Vagina (tissue), 2 donors: ENCODE data around the gene RGPD4.
"Not testable (repeated sequence)": the region's sequence is repeated elsewhere in the genome, so short reads cannot be mapped to it uniquely, and the experiment has no call there.

Source experiments
- CTCF ChIP-seq, 3 experiments: fragments of 450-650 bp in 2 of 3; fragments of 200-600 bp in 1 of 3; sonication (generic) in 1 of 3; IDR thresholded peaks; one replicate each; pipeline ENCODE4 v1.5.1; 2017 to 2019; ENCODE audit warnings: antibody characterized with exemption in 3 of 3, mild to moderate bottlenecking in 2 of 3, moderate library complexity in 2 of 3
- POLR2A ChIP-seq, 2 donors: fragments of 450-650 bp; IDR thresholded peaks; one replicate each; pipeline ENCODE4 v1.6.1; 2017; ENCODE audit warnings: antibody characterized with exemption in 2 of 2, mild to moderate bottlenecking in 2 of 2, moderate library complexity in 2 of 2

- not testable (repeated sequence) for TF ChIP-seq CTCF, POLR2A (IDR thresholded peaks at IDR 0.05)
Observed at GRCh38 chr2:107916121-107916520, 89.4 kb downstream of the RGPD4 start.
